ENCODE results near the gene MRGPRX4. TPM values are rescaled to one million over a fixed set of nuclear protein-coding genes. Genes with fewer than 3 reads are reported as not detected.

The MRGPRX4 gene
- total RNA-seq: not detected in 2 replicates

DNA sequence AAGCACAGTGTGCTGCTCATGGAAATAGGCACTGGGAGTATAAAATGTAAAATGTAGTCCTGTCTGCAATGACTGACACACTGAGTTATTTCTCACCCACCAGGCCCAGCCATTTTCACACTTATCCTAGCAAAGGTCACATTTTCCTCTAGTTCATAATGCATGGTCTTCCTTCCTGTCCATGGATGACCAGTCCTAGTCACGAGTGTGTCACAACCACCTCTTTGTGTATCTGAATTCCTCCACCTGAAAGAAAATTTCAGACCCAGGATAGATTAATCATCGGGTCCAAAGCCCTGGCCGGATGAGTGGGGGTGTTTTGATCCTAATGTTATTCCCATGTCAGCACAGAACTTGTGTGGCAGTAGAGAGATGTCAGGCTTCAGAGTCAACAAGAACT is at the start of gene MRGPRX4:
Gene MRGPRX4, plus strand, starts transcription at position 172 of the 400 bp plus-strand sequence. CDS start 420 bp downstream, outside the sequence.

DNA sequence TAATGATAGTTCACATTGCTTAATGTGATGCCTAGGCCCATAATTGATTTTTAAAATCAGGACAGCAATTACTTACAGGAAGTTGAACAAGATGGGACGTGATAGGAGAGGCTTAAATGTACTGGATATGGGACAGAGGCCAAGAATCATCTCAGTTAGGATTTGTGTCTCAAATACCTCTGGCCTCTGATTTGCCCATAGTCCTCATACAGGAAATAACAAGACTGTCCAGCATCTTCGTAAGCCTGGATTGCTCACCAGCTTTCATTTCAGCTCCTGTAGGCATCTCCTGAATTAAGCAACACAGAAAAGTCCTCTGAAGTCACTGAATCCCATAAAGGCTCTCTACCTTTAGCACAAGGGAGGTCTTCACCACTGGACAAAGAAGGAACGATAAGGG is 40.3 kb upstream of the MRGPRX4 start, which contains the start of gene MRGPRX3:
Gene MRGPRX3, plus strand, starts transcription at position 231 of the 400 bp plus-strand sequence. CDS start 4,632 bp downstream, outside the sequence.

Other genes starting within 250 kb of the MRGPRX4 start
- gene SERGEF, start 159.8 kb upstream of the MRGPRX4 start, total RNA-seq: 22.5 and 24.4 TPM in 2 replicates
- gene TPH1, start 126.6 kb upstream of the MRGPRX4 start, total RNA-seq: under 0.01 TPM in 2 replicates
- 15.1 and 21.2 TPM in 2 replicates for gene SAAL1, start 66.8 kb upstream of the MRGPRX4 start, total RNA-seq
- gene MRGPRX3, start 40.3 kb upstream of the MRGPRX4 start, total RNA-seq: not detected in 2 replicates
- not detected in 2 replicates for gene SAA4, start 64.0 kb downstream of the MRGPRX4 start, total RNA-seq
- 1.3 TPM in 1 of 2 replicates, not detected in the other for gene SAA2, start 75.8 kb downstream of the MRGPRX4 start, total RNA-seq
- 2.1 TPM in 1 of 2 replicates, not detected in the other for gene SAA1, start 93.4 kb downstream of the MRGPRX4 start, total RNA-seq
- gene HPS5, start 149.3 kb downstream of the MRGPRX4 start, total RNA-seq: 8.9 and 16.4 TPM in 2 replicates
- gene GTF2H1, start 149.7 kb downstream of the MRGPRX4 start, total RNA-seq: 29.1 and 42.7 TPM in 2 replicates
- gene LDHA, start 221.7 kb downstream of the MRGPRX4 start, total RNA-seq: 944 and 955 TPM in 2 replicates
- gene LDHC, start 239.5 kb downstream of the MRGPRX4 start, total RNA-seq: 0.40 TPM in 1 of 2 replicates, not detected in the other

Measured in epithelial cell of alveolus of lung (primary cell).